GM12878 (cell line): ENCODE measurements around the gene ACOT4.
"Not testable (repeated sequence)": the region's sequence is repeated elsewhere in the genome, so short reads cannot be mapped to it uniquely, and the experiment has no call there.

ENCODE experiments used
- CHD1 ChIP-seq: IDR thresholded peaks from 2 replicates; pipeline ENCODE4 v1.6.1; 2012; ENCODE audit warnings: low read depth, low read length, improper control_type of control experiment
- EP300 ChIP-seq, 2 experiments: fragments of 150-350 bp in 1 of 2; IDR thresholded peaks; 2 replicates each; pipeline ENCODE4 v1.6.1; 2011 to 2012; ENCODE audit warnings: low read depth in 2 of 2, low read length in 2 of 2, borderline replicate concordance in 1 of 2, improper control_type of control experiment in 1 of 2, inconsistent platforms in 1 of 2; ENCODE audit not compliant: control insufficient read depth in 1 of 2
- HDGF ChIP-seq: fragments of 450-650 bp; IDR thresholded peaks from 2 replicates; pipeline ENCODE4 v1.6.1; 2016; ENCODE audit warnings: antibody characterized with exemption
- NRF1 ChIP-seq: conservative IDR thresholded peaks from 2 replicates; pipeline ENCODE4 v1.6.1; 2011; ENCODE audit warnings: mild to moderate bottlenecking, low read depth, low read length, improper control_type of control experiment
- POLR2A ChIP-seq: IDR thresholded peaks from 2 replicates; pipeline ENCODE4 v1.6.1; 2011; ENCODE audit warnings: low read depth, mild to moderate bottlenecking, low read length
- POLR2AphosphoS2 ChIP-seq: IDR thresholded peaks from 2 replicates; pipeline ENCODE4 v1.6.1; 2011; ENCODE audit warnings: low read depth, mild to moderate bottlenecking, low read length, improper control_type of control experiment, moderate library complexity
- RCOR1 ChIP-seq: conservative IDR thresholded peaks from 2 replicates; pipeline ENCODE4 v1.6.1; 2012; ENCODE audit warnings: low read depth, low read length, improper control_type of control experiment
- REST ChIP-seq: IDR thresholded peaks from 2 replicates; pipeline ENCODE4 v1.6.1; 2012; ENCODE audit warnings: mild to moderate bottlenecking, low read depth, low read length
- TAF1 ChIP-seq: IDR thresholded peaks from 2 replicates; pipeline ENCODE4 v1.6.1; 2011; ENCODE audit warnings: mild to moderate bottlenecking, low read depth, low read length, borderline replicate concordance
- TF ChIP-seq, protein P1 (sequence below), 3 experiments: IDR thresholded peaks in 2 of 3; conservative IDR thresholded peaks in 1 of 3; 2 replicates each; pipeline ENCODE4 v1.5.1; 2011; ENCODE audit warnings: low read depth in 3 of 3, low read length in 3 of 3, mild to moderate bottlenecking in 3 of 3, control low read depth in 2 of 3, moderate library complexity in 2 of 3, inconsistent platforms in 1 of 3, mixed read lengths in 1 of 3; ENCODE audit not compliant: control insufficient read depth in 2 of 3, insufficient read depth in 1 of 3; ENCODE audit errors: extremely low read depth in 1 of 3
- TF ChIP-seq, protein P2 (sequence below): fragments of 450-650 bp; formaldehyde crosslinking; IDR thresholded peaks from 2 replicates; pipeline ENCODE4 v1.5.0; 2022; ENCODE audit warnings: mild to moderate bottlenecking, missing genetic modification characterization
- TF ChIP-seq, protein P3 (sequence below): IDR thresholded peaks from 2 replicates; pipeline ENCODE4 v1.6.1; 2011; ENCODE audit warnings: low read depth, low read length, improper control_type of control experiment, borderline replicate concordance

- not testable (repeated sequence) for TF ChIP-seq CHD1; TAF1; POLR2A; HDGF; POLR2AphosphoS2; RCOR1; NRF1; REST; EP300 (IDR thresholded peaks at IDR 0.05; ENCODE audit: borderline replicate concordance in 1 of 2, control insufficient read depth in 1 of 2, low read depth in 2 of 2, low read length in 2 of 2)
- TF ChIP-seq, protein P1, sequence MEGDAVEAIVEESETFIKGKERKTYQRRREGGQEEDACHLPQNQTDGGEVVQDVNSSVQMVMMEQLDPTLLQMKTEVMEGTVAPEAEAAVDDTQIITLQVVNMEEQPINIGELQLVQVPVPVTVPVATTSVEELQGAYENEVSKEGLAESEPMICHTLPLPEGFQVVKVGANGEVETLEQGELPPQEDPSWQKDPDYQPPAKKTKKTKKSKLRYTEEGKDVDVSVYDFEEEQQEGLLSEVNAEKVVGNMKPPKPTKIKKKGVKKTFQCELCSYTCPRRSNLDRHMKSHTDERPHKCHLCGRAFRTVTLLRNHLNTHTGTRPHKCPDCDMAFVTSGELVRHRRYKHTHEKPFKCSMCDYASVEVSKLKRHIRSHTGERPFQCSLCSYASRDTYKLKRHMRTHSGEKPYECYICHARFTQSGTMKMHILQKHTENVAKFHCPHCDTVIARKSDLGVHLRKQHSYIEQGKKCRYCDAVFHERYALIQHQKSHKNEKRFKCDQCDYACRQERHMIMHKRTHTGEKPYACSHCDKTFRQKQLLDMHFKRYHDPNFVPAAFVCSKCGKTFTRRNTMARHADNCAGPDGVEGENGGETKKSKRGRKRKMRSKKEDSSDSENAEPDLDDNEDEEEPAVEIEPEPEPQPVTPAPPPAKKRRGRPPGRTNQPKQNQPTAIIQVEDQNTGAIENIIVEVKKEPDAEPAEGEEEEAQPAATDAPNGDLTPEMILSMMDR (IDR thresholded peaks at IDR 0.05 in 2 of 3, conservative IDR thresholded peaks at IDR 0.05 in 1 of 3; ENCODE audit: control insufficient read depth in 2 of 3, extremely low read depth in 1 of 3, insufficient read depth in 1 of 3, low read depth in 3 of 3, low read length in 3 of 3): not testable (repeated sequence)
- TF ChIP-seq, protein P2, sequence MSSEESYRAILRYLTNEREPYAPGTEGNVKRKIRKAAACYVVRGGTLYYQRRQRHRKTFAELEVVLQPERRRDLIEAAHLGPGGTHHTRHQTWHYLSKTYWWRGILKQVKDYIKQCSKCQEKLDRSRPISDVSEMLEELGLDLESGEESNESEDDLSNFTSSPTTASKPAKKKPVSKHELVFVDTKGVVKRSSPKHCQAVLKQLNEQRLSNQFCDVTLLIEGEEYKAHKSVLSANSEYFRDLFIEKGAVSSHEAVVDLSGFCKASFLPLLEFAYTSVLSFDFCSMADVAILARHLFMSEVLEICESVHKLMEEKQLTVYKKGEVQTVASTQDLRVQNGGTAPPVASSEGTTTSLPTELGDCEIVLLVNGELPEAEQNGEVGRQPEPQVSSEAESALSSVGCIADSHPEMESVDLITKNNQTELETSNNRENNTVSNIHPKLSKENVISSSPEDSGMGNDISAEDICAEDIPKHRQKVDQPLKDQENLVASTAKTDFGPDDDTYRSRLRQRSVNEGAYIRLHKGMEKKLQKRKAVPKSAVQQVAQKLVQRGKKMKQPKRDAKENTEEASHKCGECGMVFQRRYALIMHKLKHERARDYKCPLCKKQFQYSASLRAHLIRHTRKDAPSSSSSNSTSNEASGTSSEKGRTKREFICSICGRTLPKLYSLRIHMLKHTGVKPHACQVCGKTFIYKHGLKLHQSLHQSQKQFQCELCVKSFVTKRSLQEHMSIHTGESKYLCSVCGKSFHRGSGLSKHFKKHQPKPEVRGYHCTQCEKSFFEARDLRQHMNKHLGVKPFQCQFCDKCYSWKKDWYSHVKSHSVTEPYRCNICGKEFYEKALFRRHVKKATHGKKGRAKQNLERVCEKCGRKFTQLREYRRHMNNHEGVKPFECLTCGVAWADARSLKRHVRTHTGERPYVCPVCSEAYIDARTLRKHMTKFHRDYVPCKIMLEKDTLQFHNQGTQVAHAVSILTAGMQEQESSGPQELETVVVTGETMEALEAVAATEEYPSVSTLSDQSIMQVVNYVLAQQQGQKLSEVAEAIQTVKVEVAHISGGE: not testable (repeated sequence)
- TF ChIP-seq, protein P3, sequence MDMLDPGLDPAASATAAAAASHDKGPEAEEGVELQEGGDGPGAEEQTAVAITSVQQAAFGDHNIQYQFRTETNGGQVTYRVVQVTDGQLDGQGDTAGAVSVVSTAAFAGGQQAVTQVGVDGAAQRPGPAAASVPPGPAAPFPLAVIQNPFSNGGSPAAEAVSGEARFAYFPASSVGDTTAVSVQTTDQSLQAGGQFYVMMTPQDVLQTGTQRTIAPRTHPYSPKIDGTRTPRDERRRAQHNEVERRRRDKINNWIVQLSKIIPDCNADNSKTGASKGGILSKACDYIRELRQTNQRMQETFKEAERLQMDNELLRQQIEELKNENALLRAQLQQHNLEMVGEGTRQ: not testable (repeated sequence)
Observed at GRCh38 chr14:73573034-73573433, 18.6 kb upstream of the ACOT4 start.
